ENCODE measurements around the gene RNF166. TPM values are rescaled to one million over a fixed set of nuclear protein-coding genes. Genes with fewer than 3 reads are reported as not detected.

The RNF166 gene
- total RNA-seq, 1 experiment from 2014 or later, result 46.2 TPM

DNA sequence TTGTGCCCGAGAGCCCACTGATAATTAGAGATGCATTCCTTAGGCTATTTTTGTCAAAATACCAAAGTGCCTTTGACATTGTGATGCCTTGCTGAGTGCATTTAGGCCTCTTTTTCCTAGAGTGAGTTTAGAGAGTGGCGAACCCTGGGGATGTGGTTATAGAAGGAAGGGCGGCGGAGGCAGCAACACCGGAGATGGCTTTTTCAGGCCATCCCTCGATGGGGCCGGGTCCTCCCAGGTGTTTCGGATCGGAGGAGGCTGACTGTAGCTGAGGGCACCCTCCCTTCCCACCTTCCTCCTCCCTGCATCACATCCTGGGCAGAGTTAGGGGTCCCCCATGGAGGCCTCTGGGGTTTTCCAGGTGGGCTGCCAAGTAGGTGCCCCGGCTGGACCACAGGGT is 13.3 kb downstream of the RNF166 start:
- no peaks in the 10 kb centered on the region for H3K9me3 Mint-ChIP-seq
- TF ChIP-seq NR1H2 (CRISPR knock-in tag; IDR thresholded peaks at IDR 0.05), result no peak
- TF ChIP-seq, protein P1, sequence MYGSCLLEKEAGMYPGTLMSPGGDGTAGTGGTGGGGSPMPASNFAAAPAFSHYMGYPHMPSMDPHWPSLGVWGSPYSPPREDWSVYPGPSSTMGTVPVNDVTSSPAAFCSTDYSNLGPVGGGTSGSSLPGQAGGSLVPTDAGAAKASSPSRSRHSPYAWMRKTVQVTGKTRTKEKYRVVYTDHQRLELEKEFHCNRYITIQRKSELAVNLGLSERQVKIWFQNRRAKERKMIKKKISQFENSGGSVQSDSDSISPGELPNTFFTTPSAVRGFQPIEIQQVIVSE (CRISPR knock-in tag; IDR thresholded peaks at IDR 0.05; ENCODE audit: borderline replicate concordance), result no peak
- TF ChIP-seq ZBTB21 (CRISPR knock-in tag; IDR thresholded peaks at IDR 0.05; ENCODE audit: borderline replicate concordance), result no peak
- TF ChIP-seq HMGA2 (CRISPR knock-in tag; IDR thresholded peaks at IDR 0.05), result no peak
- no peak for TF ChIP-seq NR2C2 (CRISPR knock-in tag; IDR thresholded peaks at IDR 0.05)
- TF ChIP-seq GRHL2 (CRISPR knock-in tag; IDR thresholded peaks at IDR 0.05; ENCODE audit: insufficient replicate concordance, severe bottlenecking), result no peak
- TF ChIP-seq CREM (CRISPR knock-in tag; IDR thresholded peaks at IDR 0.05), result no peak
- TF ChIP-seq, protein P2, sequence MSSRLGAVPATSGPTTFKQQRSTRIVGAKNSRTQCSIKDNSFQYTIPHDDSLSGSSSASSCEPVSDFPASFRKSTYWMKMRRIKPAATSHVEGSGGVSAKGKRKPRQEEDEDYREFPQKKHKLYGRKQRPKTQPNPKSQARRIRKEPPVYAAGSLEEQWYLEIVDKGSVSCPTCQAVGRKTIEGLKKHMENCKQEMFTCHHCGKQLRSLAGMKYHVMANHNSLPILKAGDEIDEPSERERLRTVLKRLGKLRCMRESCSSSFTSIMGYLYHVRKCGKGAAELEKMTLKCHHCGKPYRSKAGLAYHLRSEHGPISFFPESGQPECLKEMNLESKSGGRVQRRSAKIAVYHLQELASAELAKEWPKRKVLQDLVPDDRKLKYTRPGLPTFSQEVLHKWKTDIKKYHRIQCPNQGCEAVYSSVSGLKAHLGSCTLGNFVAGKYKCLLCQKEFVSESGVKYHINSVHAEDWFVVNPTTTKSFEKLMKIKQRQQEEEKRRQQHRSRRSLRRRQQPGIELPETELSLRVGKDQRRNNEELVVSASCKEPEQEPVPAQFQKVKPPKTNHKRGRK (CRISPR knock-in tag; IDR thresholded peaks at IDR 0.05; ENCODE audit: borderline replicate concordance), result no peak
- no peak for TF ChIP-seq AFF4 (CRISPR knock-in tag; IDR thresholded peaks at IDR 0.05; ENCODE audit: borderline replicate concordance)
- TF ChIP-seq, protein P3, sequence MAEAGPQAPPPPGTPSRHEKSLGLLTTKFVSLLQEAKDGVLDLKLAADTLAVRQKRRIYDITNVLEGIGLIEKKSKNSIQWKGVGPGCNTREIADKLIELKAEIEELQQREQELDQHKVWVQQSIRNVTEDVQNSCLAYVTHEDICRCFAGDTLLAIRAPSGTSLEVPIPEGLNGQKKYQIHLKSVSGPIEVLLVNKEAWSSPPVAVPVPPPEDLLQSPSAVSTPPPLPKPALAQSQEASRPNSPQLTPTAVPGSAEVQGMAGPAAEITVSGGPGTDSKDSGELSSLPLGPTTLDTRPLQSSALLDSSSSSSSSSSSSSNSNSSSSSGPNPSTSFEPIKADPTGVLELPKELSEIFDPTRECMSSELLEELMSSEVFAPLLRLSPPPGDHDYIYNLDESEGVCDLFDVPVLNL (CRISPR knock-in tag; IDR thresholded peaks at IDR 0.05; ENCODE audit: borderline replicate concordance, low read depth), result no peak
- TF ChIP-seq, protein P4, sequence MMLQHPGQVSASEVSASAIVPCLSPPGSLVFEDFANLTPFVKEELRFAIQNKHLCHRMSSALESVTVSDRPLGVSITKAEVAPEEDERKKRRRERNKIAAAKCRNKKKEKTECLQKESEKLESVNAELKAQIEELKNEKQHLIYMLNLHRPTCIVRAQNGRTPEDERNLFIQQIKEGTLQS (CRISPR knock-in tag; conservative IDR thresholded peaks at IDR 0.05), result no peak
- TF ChIP-seq ATF6 (CRISPR knock-in tag; IDR thresholded peaks at IDR 0.05), result no peak
- TF ChIP-seq, protein P5, sequence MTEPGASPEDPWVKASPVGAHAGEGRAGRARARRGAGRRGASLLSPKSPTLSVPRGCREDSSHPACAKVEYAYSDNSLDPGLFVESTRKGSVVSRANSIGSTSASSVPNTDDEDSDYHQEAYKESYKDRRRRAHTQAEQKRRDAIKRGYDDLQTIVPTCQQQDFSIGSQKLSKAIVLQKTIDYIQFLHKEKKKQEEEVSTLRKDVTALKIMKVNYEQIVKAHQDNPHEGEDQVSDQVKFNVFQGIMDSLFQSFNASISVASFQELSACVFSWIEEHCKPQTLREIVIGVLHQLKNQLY (CRISPR knock-in tag; IDR thresholded peaks at IDR 0.05), result no peak
- TF ChIP-seq ZNF423 (CRISPR knock-in tag; IDR thresholded peaks at IDR 0.05), result no peak
- no peak for TF ChIP-seq ZNF263 (CRISPR knock-in tag; IDR thresholded peaks at IDR 0.05; ENCODE audit: low read depth)
- TF ChIP-seq USF2 (CRISPR knock-in tag; IDR thresholded peaks at IDR 0.05), result no peak
- no peak for TF ChIP-seq TEAD1 (CRISPR knock-in tag; IDR thresholded peaks at IDR 0.05)
- H3K36me3 Mint-ChIP-seq, result peaks cover 3% of the 10 kb centered on the region; the same call in 1 of the 2 replicates
- ATAC-seq, result no peak
- H3K4me1 Mint-ChIP-seq, result peaks cover 6% of the 10 kb centered on the region; the same call in 1 of the 2 replicates
- no peak for DNase-seq (ENCODE audit: low spot score)
- peaks cover 15% of the 10 kb centered on the region for H3K27me3 Mint-ChIP-seq (ENCODE audit: low read depth)
- H3K27ac Mint-ChIP-seq, result no peak overlapping the region
- POLR2A ChIA-PET, result no interaction called here
- no peak overlapping the region for H3K4me3 Mint-ChIP-seq
- CTCF ChIA-PET, result interaction anchor here (2.7 kb wide), 1 partner anchor 44 kb away, joined by 22 read pairs; no protein-coding TSS in a partner anchor

Data from WTC11 (cell line).